K562 (cell line): ENCODE measurements around the gene GTF2I. TPM values are rescaled to one million over a fixed set of nuclear protein-coding genes. Genes with fewer than 3 reads are reported as not detected.

Experiments used
- ERF ChIP-seq: fragments of 450-650 bp; formaldehyde crosslinking; IDR thresholded peaks from 2 replicates; pipeline ENCODE4 v1.4.0; 2020; ENCODE audit warnings: mild to moderate bottlenecking, mixed read lengths
- MED1 ChIP-seq: sonication (generic); formaldehyde crosslinking; IDR thresholded peaks from 2 replicates; pipeline ENCODE4 v1.8.1; 2023; ENCODE audit warnings: missing genetic modification reagents, borderline replicate concordance
- NR3C1 ChIP-seq: sonication (generic); formaldehyde crosslinking; IDR thresholded peaks from 2 replicates; pipeline ENCODE4 v1.8.1; 2022; ENCODE audit warnings: missing genetic modification reagents
- RAD21 ChIP-seq, 2 experiments: fragments of 250-450 bp in 1 of 2; fragments of 450-650 bp in 1 of 2; sonication (Bioruptor Pico) in 1 of 2; formaldehyde crosslinking in 1 of 2; IDR thresholded peaks in 1 of 2; conservative IDR thresholded peaks in 1 of 2; 2 replicates each; pipeline versions ENCODE4 v1.4.0 to v1.8.0; 2020 to 2022; ENCODE audit warnings: mild to moderate bottlenecking in 2 of 2, moderate library complexity in 1 of 2
- SAP30 ChIP-seq: fragments of 200-600 bp; sonication (generic); IDR thresholded peaks from 2 replicates; pipeline ENCODE4 v1.6.1; 2012; ENCODE audit warnings: borderline replicate concordance, low read depth, mild to moderate bottlenecking, moderate library complexity, low read length, control low read depth, inconsistent platforms; ENCODE audit not compliant: insufficient read depth, poor library complexity, severe bottlenecking
- STAG1 ChIP-seq: sonication (generic); formaldehyde crosslinking; IDR thresholded peaks from 2 replicates; pipeline ENCODE4 v1.5.0; 2020; ENCODE audit warnings: missing genetic modification reagents, borderline replicate concordance
- USF1 ChIP-seq: sonication (generic); formaldehyde crosslinking; IDR thresholded peaks from 2 replicates; pipeline ENCODE4 v1.9.0; 2022; ENCODE audit warnings: mild to moderate bottlenecking, missing genetic modification reagents
- ZBTB26 ChIP-seq: fragments of 450-650 bp; formaldehyde crosslinking; IDR thresholded peaks from 2 replicates; pipeline ENCODE4 v1.4.0; 2022; ENCODE audit warnings: missing genetic modification characterization
- ZKSCAN3 ChIP-seq: fragments of 250-450 bp; sonication (Bioruptor Pico); IDR thresholded peaks from 2 replicates; pipeline ENCODE4 v1.4.0; 2020
- polyA plus RNA-seq, 8 experiments: library from polyadenylated mRNA; depleted of rRNA in 4 of 8; stranded (reverse) in 5 of 8; unstranded in 3 of 8; fragments of >200 nt; fragmentation: Nextera tagmentation in 2 of 8; fragmentation: Illumina TruSeq in 1 of 8; extraction: Ambion mirVana in 2 of 8; extraction: Trizol in 1 of 8; gene quantifications; 2 replicates each; pipeline versions ENCODE4 v1.2.1 to v1.2.3, GENCODE V29; 2011 to 2014; ENCODE audit warnings: inconsistent platforms in 1 of 8, missing spikeins in 1 of 8
- total RNA-seq, 7 experiments: library from RNA; depleted of rRNA in 6 of 7; stranded (reverse); fragments of >200 nt in 6 of 7; fragmentation: Illumina TruSeq in 2 of 7; extraction: Trizol in 2 of 7; gene quantifications; 2 replicates each; pipeline versions ENCODE4 v1.2.1 to v1.2.3, GENCODE V29; 2011 to 2021; ENCODE audit warnings: low replicate concordance in 1 of 7
- TF ChIP-seq, protein P1 (sequence below): fragments of 450-650 bp; IDR thresholded peaks from 2 replicates; pipeline ENCODE4 v1.6.1; 2016; ENCODE audit warnings: mild to moderate bottlenecking, moderate library complexity
- TF ChIP-seq, protein P2 (sequence below), 2 experiments: fragments of 450-650 bp; conservative IDR thresholded peaks; 2 replicates each; pipeline ENCODE4 v1.6.1; 2017; ENCODE audit warnings: mild to moderate bottlenecking in 2 of 2, moderate library complexity in 2 of 2

Gene GTF2I
- total and polyA plus RNA-seq, 9 of the 15 experiments (the other 6 are each of a cell fraction or from before 2014, with no cell fraction given): 8.4 to 161 (median 90.0) TPM

- TF ChIP-seq, protein P1, sequence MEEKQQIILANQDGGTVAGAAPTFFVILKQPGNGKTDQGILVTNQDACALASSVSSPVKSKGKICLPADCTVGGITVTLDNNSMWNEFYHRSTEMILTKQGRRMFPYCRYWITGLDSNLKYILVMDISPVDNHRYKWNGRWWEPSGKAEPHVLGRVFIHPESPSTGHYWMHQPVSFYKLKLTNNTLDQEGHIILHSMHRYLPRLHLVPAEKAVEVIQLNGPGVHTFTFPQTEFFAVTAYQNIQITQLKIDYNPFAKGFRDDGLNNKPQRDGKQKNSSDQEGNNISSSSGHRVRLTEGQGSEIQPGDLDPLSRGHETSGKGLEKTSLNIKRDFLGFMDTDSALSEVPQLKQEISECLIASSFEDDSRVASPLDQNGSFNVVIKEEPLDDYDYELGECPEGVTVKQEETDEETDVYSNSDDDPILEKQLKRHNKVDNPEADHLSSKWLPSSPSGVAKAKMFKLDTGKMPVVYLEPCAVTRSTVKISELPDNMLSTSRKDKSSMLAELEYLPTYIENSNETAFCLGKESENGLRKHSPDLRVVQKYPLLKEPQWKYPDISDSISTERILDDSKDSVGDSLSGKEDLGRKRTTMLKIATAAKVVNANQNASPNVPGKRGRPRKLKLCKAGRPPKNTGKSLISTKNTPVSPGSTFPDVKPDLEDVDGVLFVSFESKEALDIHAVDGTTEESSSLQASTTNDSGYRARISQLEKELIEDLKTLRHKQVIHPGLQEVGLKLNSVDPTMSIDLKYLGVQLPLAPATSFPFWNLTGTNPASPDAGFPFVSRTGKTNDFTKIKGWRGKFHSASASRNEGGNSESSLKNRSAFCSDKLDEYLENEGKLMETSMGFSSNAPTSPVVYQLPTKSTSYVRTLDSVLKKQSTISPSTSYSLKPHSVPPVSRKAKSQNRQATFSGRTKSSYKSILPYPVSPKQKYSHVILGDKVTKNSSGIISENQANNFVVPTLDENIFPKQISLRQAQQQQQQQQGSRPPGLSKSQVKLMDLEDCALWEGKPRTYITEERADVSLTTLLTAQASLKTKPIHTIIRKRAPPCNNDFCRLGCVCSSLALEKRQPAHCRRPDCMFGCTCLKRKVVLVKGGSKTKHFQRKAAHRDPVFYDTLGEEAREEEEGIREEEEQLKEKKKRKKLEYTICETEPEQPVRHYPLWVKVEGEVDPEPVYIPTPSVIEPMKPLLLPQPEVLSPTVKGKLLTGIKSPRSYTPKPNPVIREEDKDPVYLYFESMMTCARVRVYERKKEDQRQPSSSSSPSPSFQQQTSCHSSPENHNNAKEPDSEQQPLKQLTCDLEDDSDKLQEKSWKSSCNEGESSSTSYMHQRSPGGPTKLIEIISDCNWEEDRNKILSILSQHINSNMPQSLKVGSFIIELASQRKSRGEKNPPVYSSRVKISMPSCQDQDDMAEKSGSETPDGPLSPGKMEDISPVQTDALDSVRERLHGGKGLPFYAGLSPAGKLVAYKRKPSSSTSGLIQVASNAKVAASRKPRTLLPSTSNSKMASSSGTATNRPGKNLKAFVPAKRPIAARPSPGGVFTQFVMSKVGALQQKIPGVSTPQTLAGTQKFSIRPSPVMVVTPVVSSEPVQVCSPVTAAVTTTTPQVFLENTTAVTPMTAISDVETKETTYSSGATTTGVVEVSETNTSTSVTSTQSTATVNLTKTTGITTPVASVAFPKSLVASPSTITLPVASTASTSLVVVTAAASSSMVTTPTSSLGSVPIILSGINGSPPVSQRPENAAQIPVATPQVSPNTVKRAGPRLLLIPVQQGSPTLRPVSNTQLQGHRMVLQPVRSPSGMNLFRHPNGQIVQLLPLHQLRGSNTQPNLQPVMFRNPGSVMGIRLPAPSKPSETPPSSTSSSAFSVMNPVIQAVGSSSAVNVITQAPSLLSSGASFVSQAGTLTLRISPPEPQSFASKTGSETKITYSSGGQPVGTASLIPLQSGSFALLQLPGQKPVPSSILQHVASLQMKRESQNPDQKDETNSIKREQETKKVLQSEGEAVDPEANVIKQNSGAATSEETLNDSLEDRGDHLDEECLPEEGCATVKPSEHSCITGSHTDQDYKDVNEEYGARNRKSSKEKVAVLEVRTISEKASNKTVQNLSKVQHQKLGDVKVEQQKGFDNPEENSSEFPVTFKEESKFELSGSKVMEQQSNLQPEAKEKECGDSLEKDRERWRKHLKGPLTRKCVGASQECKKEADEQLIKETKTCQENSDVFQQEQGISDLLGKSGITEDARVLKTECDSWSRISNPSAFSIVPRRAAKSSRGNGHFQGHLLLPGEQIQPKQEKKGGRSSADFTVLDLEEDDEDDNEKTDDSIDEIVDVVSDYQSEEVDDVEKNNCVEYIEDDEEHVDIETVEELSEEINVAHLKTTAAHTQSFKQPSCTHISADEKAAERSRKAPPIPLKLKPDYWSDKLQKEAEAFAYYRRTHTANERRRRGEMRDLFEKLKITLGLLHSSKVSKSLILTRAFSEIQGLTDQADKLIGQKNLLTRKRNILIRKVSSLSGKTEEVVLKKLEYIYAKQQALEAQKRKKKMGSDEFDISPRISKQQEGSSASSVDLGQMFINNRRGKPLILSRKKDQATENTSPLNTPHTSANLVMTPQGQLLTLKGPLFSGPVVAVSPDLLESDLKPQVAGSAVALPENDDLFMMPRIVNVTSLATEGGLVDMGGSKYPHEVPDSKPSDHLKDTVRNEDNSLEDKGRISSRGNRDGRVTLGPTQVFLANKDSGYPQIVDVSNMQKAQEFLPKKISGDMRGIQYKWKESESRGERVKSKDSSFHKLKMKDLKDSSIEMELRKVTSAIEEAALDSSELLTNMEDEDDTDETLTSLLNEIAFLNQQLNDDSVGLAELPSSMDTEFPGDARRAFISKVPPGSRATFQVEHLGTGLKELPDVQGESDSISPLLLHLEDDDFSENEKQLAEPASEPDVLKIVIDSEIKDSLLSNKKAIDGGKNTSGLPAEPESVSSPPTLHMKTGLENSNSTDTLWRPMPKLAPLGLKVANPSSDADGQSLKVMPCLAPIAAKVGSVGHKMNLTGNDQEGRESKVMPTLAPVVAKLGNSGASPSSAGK: peak; percentile 72
- TF ChIP-seq ERF (CRISPR knock-in tag) (no peak), RAD21 (CRISPR knock-in tag; conservative IDR thresholded peaks at IDR 0.05 in 1 of 2, IDR thresholded peaks at IDR 0.05 in 1 of 2) (0 out of 4 replicates have a peak, but pooled peaks of 1 of the 2 experiments have one; percentile 5), MED1 (CRISPR knock-in tag) (no peak), STAG1 (CRISPR knock-in tag) (no peak), NR3C1 (CRISPR knock-in tag) (no peak), SAP30 (no peak), USF1 (CRISPR knock-in tag) (peak; percentile 43; the same call in 1 of the 2 replicates), ZKSCAN3 (CRISPR knock-in tag) (no peak), ZBTB26 (CRISPR knock-in tag) (0 out of 2 replicates have a peak, but pooled peaks have one; percentile 23)
- TF ChIP-seq, protein P2, sequence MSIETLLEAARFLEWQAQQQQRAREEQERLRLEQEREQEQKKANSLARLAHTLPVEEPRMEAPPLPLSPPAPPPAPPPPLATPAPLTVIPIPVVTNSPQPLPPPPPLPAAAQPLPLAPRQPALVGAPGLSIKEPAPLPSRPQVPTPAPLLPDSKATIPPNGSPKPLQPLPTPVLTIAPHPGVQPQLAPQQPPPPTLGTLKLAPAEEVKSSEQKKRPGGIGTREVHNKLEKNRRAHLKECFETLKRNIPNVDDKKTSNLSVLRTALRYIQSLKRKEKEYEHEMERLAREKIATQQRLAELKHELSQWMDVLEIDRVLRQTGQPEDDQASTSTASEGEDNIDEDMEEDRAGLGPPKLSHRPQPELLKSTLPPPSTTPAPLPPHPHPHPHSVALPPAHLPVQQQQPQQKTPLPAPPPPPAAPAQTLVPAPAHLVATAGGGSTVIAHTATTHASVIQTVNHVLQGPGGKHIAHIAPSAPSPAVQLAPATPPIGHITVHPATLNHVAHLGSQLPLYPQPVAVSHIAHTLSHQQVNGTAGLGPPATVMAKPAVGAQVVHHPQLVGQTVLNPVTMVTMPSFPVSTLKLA (conservative IDR thresholded peaks at IDR 0.05): peak in 1 of 2 experiments; percentile 54; a peak in 3 of 4 replicates
These were observed 40.3 kb upstream of the GTF2I start (continued) for GRCh38 chr7:74617180-74617744.
